Prostate gland (tissue), 2 donors: Measurements from ENCODE around the gene VPS39. TPM values are rescaled to one million over a fixed set of nuclear protein-coding genes. Genes with fewer than 3 reads are reported as not detected.

Source experiments
- DNase-seq: peaks from one replicate; pipeline ENCODE4 v3.0.0-alpha.2; 2019; ENCODE audit warnings: low spot score
- H3K27ac ChIP-seq, 2 donors: fragments of 200-600 bp; sonication (generic); 2 replicates each; pipeline ENCODE4 v1.5.1; 2017 to 2019
- H3K27me3 ChIP-seq: fragments of 200-600 bp; sonication (generic); replicated peaks from 2 replicates; pipeline ENCODE4 v1.5.1; 2019; ENCODE audit not compliant: insufficient read depth
- H3K36me3 ChIP-seq, 2 donors: fragments of 200-600 bp; sonication (generic); 1 replicate in 1 of 2; 2 replicates in 1 of 2; pipeline versions ENCODE4 v1.5.1 to v1.8.1; 2017 to 2019
- H3K4me1 ChIP-seq: fragments of 200-600 bp; sonication (generic); replicated peaks from 2 replicates; pipeline ENCODE4 v1.5.1; 2019
- H3K4me3 ChIP-seq, 2 donors: fragments of 200-600 bp; sonication (generic); 2 replicates each; pipeline ENCODE4 v1.5.1; 2017 to 2019
- H3K9me3 ChIP-seq: fragments of 200-600 bp; sonication (generic); 2 replicates; pipeline ENCODE4 v1.5.1; 2017
- POLR2A ChIP-seq: fragments of 450-650 bp; IDR thresholded peaks from one replicate; pipeline ENCODE4 v1.6.1; 2016; ENCODE audit warnings: antibody characterized with exemption, mild to moderate bottlenecking
- POLR2AphosphoS5 ChIP-seq: sonication (generic); formaldehyde crosslinking; IDR thresholded peaks from one replicate; pipeline ENCODE4 v1.6.1; 2017; ENCODE audit warnings: antibody characterized with exemption
- WGBS: methylation state at CpG from one replicate; pipeline ENCODE4 v1.1.5; 2018; 5-methylcytosine and 5-hydroxymethylcytosine counted together
- intact Hi-C: fragments of 100-400 bp; cut with DNase I; formaldehyde crosslinking; loops from one replicate; pipeline ENCODE4 v1.14.2; 2022
- microRNA counts, 2 donors: library from miRNA; unstranded; fragments of <30 nt; microRNA quantifications; one replicate each; lab custom pipeline; 2016 to 2017
- microRNA-seq: library from miRNA; unstranded; fragments of <30 nt; microRNA quantifications from one replicate; pipeline ENCODE4, GENCODE V29; 2016
- small RNA-seq, 2 donors: library from RNA; depleted of rRNA; stranded (forward); fragments of <200 nt; gene quantifications; one replicate each; pipeline ENCODE3, GENCODE V24; 2016
- total RNA-seq, 2 donors: library from RNA; depleted of rRNA; stranded (reverse); fragments of >200 nt; gene quantifications; one replicate each; pipeline ENCODE4 v1.1.0, GENCODE V29; 2016
- TF ChIP-seq, protein P1 (sequence below), 4 experiments: fragments of 200-600 bp in 2 of 4; fragments of 450-650 bp in 2 of 4; sonication (generic) in 2 of 4; IDR thresholded peaks; 1 replicate in 3 of 4; 2 replicates in 1 of 4; pipeline ENCODE4 v1.5.1; 2016 to 2019; ENCODE audit warnings: antibody characterized with exemption in 4 of 4, mild to moderate bottlenecking in 2 of 4, moderate library complexity in 2 of 4

VPS39 gene
- total RNA-seq, 2 donors from 2014 or later = 76.2 to 111 TPM

DNA sequence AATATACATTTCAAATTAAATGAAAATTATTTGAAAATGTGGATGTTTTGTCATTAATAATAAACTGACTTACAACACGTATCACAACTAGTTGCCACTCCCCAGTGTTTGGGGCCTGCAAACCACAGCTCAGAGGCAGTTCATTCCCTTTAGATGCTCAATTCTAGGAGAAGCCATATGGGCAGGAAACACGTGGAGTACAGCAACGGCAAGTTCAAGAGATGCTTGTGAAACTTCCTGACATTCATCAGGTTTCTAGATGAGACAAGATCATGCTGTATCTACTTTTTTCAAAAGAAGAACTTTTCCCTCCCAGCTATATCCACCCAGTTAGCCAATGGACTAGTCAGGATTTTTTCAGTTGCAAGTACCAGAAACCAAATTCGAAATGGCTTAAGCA lies 96.2 kb downstream of the VPS39 start:
- H3K9me3 ChIP-seq = no peaks in the 10 kb centered on the region
- no peak for DNase-seq
- H3K27ac ChIP-seq = no peak overlapping the region
- no peaks in the 10 kb centered on the region for H3K27me3 ChIP-seq
- intact Hi-C loops = no loop called here
- no peaks in the 10 kb centered on the region for H3K4me1 ChIP-seq
- 73% methylated on average over 4 of the region's 4 CpGs for WGBS
- H3K4me3 ChIP-seq = no peak overlapping the region
- TF ChIP-seq POLR2AphosphoS5 (no peak), POLR2A (no peak)
- TF ChIP-seq, protein P1, sequence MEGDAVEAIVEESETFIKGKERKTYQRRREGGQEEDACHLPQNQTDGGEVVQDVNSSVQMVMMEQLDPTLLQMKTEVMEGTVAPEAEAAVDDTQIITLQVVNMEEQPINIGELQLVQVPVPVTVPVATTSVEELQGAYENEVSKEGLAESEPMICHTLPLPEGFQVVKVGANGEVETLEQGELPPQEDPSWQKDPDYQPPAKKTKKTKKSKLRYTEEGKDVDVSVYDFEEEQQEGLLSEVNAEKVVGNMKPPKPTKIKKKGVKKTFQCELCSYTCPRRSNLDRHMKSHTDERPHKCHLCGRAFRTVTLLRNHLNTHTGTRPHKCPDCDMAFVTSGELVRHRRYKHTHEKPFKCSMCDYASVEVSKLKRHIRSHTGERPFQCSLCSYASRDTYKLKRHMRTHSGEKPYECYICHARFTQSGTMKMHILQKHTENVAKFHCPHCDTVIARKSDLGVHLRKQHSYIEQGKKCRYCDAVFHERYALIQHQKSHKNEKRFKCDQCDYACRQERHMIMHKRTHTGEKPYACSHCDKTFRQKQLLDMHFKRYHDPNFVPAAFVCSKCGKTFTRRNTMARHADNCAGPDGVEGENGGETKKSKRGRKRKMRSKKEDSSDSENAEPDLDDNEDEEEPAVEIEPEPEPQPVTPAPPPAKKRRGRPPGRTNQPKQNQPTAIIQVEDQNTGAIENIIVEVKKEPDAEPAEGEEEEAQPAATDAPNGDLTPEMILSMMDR (IDR thresholded peaks at IDR 0.05) = no peak
- H3K36me3 ChIP-seq = no peaks in the 10 kb centered on the region

DNA sequence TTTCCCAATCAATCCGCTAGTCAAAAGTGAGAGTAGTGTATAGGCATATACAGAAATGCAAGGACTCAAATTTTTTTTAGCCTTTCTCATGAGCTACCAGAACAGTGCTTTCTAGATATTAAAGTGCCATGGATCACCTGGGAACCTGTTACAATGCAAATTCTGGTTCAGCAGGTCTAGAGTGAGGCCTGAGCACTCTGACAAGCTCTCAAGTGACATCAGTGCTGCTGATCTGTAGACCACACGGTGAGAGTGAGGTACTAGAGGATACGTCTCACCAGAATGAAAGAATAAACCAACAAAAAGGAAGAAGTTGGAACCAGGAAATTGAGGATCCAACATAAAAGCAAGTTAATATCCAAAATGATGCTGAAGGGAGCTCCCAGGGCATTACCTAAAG lies 97.7 kb downstream of the VPS39 start:
- Histone ChIP-seq H3K4me3 (no peak overlapping the region), H3K36me3 (no peaks in the 10 kb centered on the region), H3K4me1 (no peaks in the 10 kb centered on the region), H3K9me3 (no peaks in the 10 kb centered on the region), H3K27ac (no peak overlapping the region), H3K27me3 (no peaks in the 10 kb centered on the region)
- TF ChIP-seq, protein P1 (IDR thresholded peaks at IDR 0.05) = no peak
- TF ChIP-seq POLR2A = no peak
- no peak for TF ChIP-seq POLR2AphosphoS5
- no peak for DNase-seq
- WGBS = 60% methylated on average over 3 of the region's 3 CpGs
- intact Hi-C loops = no loop called here

DNA sequence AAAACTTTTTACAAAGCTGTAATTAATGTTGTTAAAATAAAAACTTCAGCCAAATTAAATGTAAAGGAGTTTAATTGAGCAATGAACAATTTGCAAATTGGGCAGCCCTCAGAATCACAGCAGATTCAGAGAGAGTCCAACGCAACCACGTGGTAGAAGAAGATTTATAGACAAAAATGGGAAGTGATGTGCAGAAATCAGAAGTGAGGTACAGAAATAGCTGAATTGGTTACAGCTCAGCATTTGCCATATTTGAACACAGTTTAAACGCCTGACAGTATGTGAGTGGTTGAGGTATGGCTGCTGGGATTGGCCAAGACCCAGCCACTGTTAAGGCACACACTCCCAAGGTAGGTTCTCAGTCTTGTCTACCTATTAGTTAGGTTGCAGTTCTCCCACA lies 99.3 kb downstream of the VPS39 start:
- Histone ChIP-seq H3K27me3 (no peaks in the 10 kb centered on the region), H3K27ac (no peak overlapping the region), H3K4me3 (no peak overlapping the region), H3K4me1 (no peaks in the 10 kb centered on the region), H3K9me3 (no peaks in the 10 kb centered on the region), H3K36me3 (no peaks in the 10 kb centered on the region)
- no peak for DNase-seq
- intact Hi-C loops = no loop called here
- 74% methylated on average over 3 of the region's 3 CpGs for WGBS
- no peak for TF ChIP-seq POLR2A
- TF ChIP-seq POLR2AphosphoS5 = no peak
- TF ChIP-seq, protein P1 (IDR thresholded peaks at IDR 0.05) = no peak

MicroRNAs encoded within 50 kb of the gene (microRNA counts, 767-probe panel; counts per million panel counts)
- 2,112 to 2,588 counts per million in 2 donors for microRNA hsa-miR-627 (lab: Ali Mortazavi, UCI)

Small RNA genes lying within 50 kb of the gene (microRNA-seq; reads per million reads assigned to microRNA genes)
- gene MIR627 = 1.8 reads per million, percentile 26 among the genes with 10 or more reads in this experiment

Small RNA genes lying within 50 kb of the gene (small RNA-seq; reads per million reads assigned to genes)
- gene MIR627 = 0.09 to 0.30 reads per million in 2 donors

Other genes starting within 250 kb of the VPS39 start
- gene EHD4, start 235.7 kb downstream of the VPS39 start, total RNA-seq = 10 to 100 TPM; 18.4 to 22.6 TPM
- gene PLA2G4E, start 187.3 kb downstream of the VPS39 start, total RNA-seq = under 1 TPM; 0.17 to 0.18 TPM
- gene PLA2G4D, start 113.7 kb downstream of the VPS39 start, total RNA-seq = 1 to 10 TPM; 1.5 to 2.1 TPM
- 10 to 100 TPM; 16.0 to 36.9 TPM for gene PLA2G4F, start 51.7 kb downstream of the VPS39 start, total RNA-seq
- 10 to 100 TPM; 10.2 to 38.7 TPM for gene GANC, start 64.9 kb upstream of the VPS39 start, total RNA-seq
- gene TMEM87A, start 65.1 kb upstream of the VPS39 start, total RNA-seq = 100 to 1,000 TPM in 1 of 2 donors, 10 to 100 TPM in 1; 88.6 to 130 TPM
- gene CAPN3, start 151.2 kb upstream of the VPS39 start, total RNA-seq = 10 to 100 TPM in 1 of 2 donors, 1 to 10 TPM in 1; 5.3 to 15.1 TPM